PC-9 (cell line): ENCODE measurements around the gene GALNT10.

ENCODE experiments used
- EZH2 ChIP-seq: fragments of 200-600 bp; sonication (generic); IDR thresholded peaks from 2 replicates; pipeline ENCODE4 v1.8.0; 2017; ENCODE audit warnings: antibody characterized with exemption, low read depth
- TF ChIP-seq, protein P1 (sequence below): fragments of 200-600 bp; sonication (generic); conservative IDR thresholded peaks from 2 replicates; pipeline ENCODE4 v1.6.1; 2017; ENCODE audit warnings: mixed run types, antibody characterized with exemption, mild to moderate bottlenecking, moderate library complexity

DNA sequence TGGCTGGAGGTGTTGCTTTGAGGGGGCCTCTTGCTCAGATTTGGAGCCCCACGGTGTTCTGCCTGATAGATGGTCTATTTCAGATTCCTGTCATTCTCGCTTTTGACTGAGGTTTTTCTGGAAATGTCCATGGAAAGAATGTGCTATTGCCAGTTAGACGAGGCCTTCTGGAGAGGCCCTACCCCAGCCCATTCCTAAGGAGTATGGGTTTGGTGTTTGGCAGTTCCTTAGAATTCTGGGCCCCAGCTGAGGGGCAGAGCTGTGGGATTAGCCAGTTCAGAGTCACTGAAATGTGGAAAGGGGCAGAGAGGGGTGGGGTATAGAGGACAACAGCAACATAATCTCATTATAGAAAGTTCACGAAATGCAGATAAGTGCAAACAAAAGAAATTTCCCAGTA, 50.5 kb downstream of the GALNT10 start:
- TF ChIP-seq, protein P1, sequence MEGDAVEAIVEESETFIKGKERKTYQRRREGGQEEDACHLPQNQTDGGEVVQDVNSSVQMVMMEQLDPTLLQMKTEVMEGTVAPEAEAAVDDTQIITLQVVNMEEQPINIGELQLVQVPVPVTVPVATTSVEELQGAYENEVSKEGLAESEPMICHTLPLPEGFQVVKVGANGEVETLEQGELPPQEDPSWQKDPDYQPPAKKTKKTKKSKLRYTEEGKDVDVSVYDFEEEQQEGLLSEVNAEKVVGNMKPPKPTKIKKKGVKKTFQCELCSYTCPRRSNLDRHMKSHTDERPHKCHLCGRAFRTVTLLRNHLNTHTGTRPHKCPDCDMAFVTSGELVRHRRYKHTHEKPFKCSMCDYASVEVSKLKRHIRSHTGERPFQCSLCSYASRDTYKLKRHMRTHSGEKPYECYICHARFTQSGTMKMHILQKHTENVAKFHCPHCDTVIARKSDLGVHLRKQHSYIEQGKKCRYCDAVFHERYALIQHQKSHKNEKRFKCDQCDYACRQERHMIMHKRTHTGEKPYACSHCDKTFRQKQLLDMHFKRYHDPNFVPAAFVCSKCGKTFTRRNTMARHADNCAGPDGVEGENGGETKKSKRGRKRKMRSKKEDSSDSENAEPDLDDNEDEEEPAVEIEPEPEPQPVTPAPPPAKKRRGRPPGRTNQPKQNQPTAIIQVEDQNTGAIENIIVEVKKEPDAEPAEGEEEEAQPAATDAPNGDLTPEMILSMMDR: no peak
- TF ChIP-seq EZH2: no peak
